SK-N-MC (cell line): ENCODE results near the gene ERGIC1.

Experiments used
- EZH2 ChIP-seq: fragments of 200-600 bp; sonication (generic); IDR thresholded peaks from one replicate; pipeline ENCODE4 v1.6.1; 2017; ENCODE audit warnings: antibody characterized with exemption
- FOXP2 ChIP-seq: optimal IDR thresholded peaks from 2 replicates; pipeline ENCODE3; 2011; ENCODE audit warnings: mild to moderate bottlenecking, moderate library complexity; ENCODE audit not compliant: insufficient read depth; ENCODE audit errors: extremely low read length, control extremely low read depth
- POLR2AphosphoS5 ChIP-seq: IDR thresholded peaks from 2 replicates; pipeline ENCODE4 v1.6.1; 2012; ENCODE audit warnings: mild to moderate bottlenecking, low read depth, low read length, borderline replicate concordance

- TF ChIP-seq EZH2 (no peak), POLR2AphosphoS5 (no peak), FOXP2 (no peak)
Observed at GRCh38 chr5:172944741-172945140, 110.7 kb downstream of the ERGIC1 start.
